Activated T-cell treated with anti-CD3 and anti-CD28 coated beads, Interleukin-2, amount 50 U/mL, for 1 hour (primary cell): ENCODE data around the gene CYP2W1.

Experiments
- DNase-seq: peaks from one replicate; pipeline ENCODE4 v3.0.0-alpha.2; 2020

Gene CYP2W1

GRCh38 chr7:966291-967069 lies 16.5 kb upstream of the CYP2W1 start:
- no peak for DNase-seq

GRCh38 chr7:967361-968082 lies 15.5 kb upstream of the CYP2W1 start:
- no peak for DNase-seq

- no peak for DNase-seq
These were observed 14.5 kb upstream of the CYP2W1 start for GRCh38 chr7:968205-969105.

GRCh38 chr7:969403-969802 lies 13.6 kb upstream of the CYP2W1 start:
- no peak for DNase-seq

- DNase-seq, result no peak
These were observed 12.2 kb upstream of the CYP2W1 start for GRCh38 chr7:970744-971143.

- no peak for DNase-seq
These were observed 10.9 kb upstream of the CYP2W1 start for GRCh38 chr7:972110-972509.

- DNase-seq, result no peak
These were observed 10.2 kb upstream of the CYP2W1 start for GRCh38 chr7:972676-973309.

- DNase-seq, result no peak
These were observed 9.7 kb upstream of the CYP2W1 start for GRCh38 chr7:973312-973711.

- DNase-seq, result no peak
These were observed 8.8 kb upstream of the CYP2W1 start for GRCh38 chr7:974172-974571.

- DNase-seq, result peak; percentile 95
These were observed 7.9 kb upstream of the CYP2W1 start, which contains the start of gene COX19 for GRCh38 chr7:974820-975681. Gene COX19, minus strand, starts transcription at chr7:975549. Its CDS starts 40 bp downstream, at chr7:975509.

GRCh38 chr7:975702-976473 lies 7.1 kb upstream of the CYP2W1 start:
- no peak for DNase-seq

GRCh38 chr7:976901-977325 lies 6.1 kb upstream of the CYP2W1 start:
- no peak for DNase-seq

GRCh38 chr7:977326-978048 lies 5.5 kb upstream of the CYP2W1 start:
- no peak for DNase-seq

- DNase-seq, result no peak
These were observed 5.0 kb upstream of the CYP2W1 start for GRCh38 chr7:978049-978346.

- DNase-seq, result no peak
These were observed 4.4 kb upstream of the CYP2W1 start for GRCh38 chr7:978416-979091.

- no peak for DNase-seq
These were observed 3.8 kb upstream of the CYP2W1 start for GRCh38 chr7:979151-979550.

- DNase-seq, result no peak
These were observed 3.0 kb upstream of the CYP2W1 start for GRCh38 chr7:979886-980571.

GRCh38 chr7:981793-982510 lies 1.0 kb upstream of the CYP2W1 start:
- no peak for DNase-seq
